Fibroblast of skin of left quadriceps (primary cell): ENCODE data around the gene MRGPRF.

ENCODE experiments used
- DNase-seq, 2 experiments: peaks; one replicate each; pipeline ENCODE4 v3.0.0-alpha.2; 2013; ENCODE audit warnings: low read depth in 2 of 2

MRGPRF gene

DNA sequence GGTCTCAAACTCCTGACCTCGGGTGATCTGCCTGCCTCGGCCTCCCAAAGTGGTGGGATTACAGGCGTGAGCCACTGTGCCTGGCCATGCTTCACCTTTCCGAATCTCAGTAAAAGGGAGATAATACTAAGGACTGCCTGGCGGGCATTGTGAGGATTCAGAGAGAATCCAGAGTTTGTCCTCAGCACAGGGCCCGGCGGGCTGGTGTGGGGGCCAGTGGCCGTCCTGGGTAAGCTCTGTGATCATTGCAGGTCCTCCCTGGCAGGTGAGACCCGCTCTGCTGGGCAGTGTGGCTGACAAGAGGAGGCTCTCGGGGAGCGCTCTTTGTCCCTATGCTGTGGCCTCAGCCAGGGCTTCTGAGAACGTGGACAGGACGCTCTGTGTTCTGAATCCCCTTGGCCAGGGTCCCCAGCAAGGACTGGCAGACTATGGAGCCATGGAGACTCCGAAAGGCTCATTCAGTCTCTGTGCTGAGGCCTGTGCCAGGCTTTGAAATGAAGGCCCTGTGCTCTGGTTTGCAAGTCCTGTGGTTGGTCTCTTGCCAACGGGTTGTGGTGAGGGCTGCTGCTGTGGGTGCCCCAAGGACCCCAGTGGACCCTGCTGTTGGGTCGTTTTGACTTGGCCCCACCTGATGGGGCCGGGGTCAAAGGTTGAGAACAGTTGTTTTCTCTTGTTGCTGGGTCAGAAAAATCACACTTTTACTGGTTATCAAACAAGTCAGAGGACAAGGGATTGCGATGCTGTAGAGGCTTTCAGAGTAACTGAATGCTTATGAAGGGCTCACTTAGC is 37.7 kb upstream of the MRGPRF start:
- DNase-seq = no peak

DNA sequence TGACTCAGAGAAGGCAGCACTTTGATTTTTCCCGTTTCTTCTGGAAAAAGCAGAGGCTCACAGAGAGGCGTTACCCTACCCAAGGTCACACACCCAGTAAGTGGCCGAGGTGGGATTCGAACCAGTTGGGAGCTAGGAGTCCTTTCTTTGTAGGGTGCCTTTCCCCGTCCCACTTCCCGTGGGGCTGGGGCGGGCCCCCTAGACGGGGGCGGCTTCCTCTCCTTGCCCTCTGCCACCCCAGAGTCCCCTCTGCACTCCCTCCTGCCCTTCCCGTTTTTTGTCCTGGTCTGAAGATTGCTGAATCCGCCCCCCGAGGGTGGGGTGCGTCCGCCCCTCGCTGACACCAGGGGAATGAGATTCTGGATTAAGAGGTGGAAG is 36.4 kb upstream of the MRGPRF start:
- no peak for DNase-seq

DNA sequence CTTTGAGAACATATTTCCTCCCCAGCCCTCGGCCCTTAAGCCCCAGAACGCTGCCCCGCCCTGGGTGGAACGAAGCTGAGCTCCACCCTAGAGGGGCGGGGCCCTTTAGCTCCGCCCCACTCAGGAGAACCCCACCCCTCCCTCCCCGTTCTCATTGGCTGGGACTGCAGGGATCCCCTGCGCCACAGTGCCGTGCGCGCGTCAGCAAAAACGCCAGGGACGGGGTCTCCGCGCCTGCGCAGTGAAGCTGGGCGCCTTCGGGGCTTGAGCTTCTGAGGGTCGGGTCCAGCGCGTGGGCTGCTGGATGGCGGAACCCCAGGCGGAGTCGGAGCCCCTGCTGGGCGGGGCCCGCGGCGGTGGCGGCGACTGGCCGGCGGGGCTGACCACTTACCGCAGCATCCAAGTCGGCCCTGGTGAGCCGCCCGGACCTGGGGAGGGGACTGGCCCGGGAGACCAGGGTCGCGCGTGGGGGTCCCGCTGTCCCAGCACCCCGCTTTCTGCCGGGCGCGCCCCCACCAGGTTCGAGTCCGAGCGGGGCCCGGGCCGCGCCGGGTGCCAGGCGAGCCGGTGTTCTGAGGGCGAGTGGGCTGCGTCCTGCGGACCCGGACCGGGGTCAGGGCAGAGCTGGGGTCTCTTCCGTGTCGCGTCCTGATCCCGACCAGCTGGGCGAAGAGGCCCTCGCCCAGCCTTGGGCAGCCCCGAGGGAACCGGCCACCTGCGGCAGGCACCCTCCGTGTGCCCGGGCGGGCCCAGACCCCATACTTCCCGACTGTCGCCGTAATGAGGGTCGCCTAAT is 35.8 kb upstream of the MRGPRF start, which contains the start of gene TPCN2:
Gene TPCN2, plus strand, starts transcription at position 239 of the 796 bp plus-strand sequence. Its CDS starts 66 bp downstream, at position 305.
- peak; percentile 92 for DNase-seq

DNA sequence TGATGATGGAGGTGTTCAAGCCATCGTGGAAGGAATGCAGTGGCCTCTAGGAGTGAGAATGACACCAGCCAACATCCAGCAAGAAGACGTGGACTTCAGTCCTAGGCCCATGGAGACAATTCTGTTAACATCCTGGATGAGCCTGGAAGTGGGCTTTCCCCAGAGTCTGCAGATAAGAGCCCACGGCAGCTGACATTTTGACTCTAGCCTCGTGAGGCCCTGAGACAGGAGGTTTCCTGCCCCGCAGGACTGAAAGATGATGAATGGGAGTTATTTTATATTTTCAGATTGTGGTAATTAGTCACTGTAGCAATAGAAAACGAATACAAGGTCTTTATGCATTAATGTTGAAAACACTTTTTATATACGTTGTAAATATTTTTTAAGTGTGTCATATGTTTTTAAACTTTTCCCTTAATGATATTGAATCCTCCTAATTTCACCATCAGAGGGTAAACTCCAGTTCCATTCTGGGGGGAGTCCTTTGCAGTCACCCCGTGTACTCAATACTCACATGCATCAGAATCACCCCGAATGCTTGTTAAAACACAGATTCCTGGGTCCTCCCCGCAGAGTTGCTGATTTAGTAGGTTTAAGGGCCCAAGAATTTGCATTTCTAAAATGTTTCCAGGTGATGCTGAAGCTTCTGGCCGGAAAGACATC is 35.1 kb upstream of the MRGPRF start:
- no peak for DNase-seq

DNA sequence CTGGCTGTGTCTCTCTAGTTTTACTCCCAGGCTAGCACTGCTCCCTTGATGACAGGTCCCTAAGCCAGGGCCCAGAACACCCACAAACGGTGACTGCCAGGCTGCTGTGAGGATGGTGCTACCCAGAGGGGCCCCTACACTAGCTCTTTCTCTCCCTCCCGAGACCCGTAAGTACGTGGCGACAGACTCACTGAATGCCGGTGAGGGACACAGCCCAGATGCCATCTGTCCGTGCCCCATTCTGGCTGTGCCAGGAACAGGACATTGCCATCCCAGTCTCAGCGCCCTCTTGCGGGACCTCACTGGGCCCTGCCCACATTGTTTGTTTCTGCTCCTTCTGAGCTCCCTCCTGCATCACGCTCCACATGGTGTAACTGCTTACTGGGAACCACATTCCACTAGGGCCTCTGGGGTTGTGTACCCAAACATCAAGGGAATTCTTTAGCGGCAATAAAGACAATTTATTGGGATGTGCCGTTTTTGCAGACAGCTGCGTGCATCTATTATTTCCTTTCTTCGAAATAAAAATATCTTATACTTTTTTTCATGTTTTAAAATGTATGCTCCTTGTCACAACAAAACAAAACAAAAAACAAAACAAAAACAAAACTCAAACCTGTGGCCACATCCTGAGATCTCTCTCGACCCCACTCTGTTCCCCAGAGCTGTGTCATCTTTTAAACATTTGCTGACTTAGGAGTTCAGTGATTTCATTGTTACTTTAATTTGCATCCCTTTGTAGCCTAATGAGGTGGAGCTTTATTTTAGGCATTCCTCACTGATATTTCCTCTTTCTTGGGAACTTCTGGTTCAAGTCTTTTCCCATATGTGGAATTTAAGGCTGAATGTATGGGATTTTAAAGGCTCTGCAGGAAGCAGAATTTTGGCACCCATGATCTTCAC is 31.3 kb upstream of the MRGPRF start:
- peak; percentile 66 to 67 for DNase-seq

DNA sequence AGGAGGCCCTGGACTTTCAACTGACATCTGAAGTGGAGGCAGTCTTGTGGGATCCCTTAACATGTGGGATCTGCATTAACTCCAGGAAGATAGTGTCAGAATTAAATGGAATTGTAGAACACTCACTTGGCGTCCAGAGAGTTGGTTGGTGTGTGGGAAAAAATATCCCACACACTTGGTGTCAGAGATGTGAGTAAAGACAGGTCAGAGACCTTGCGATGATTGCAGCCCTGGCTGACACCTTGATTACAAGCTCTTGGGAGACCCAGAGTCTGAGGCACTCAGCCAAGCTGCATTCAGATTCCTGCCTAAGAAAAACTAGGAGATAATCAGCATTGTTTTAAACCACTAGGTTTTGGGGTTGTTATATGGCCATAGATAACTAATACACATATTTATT is 28.5 kb upstream of the MRGPRF start:
- no peak for DNase-seq

DNA sequence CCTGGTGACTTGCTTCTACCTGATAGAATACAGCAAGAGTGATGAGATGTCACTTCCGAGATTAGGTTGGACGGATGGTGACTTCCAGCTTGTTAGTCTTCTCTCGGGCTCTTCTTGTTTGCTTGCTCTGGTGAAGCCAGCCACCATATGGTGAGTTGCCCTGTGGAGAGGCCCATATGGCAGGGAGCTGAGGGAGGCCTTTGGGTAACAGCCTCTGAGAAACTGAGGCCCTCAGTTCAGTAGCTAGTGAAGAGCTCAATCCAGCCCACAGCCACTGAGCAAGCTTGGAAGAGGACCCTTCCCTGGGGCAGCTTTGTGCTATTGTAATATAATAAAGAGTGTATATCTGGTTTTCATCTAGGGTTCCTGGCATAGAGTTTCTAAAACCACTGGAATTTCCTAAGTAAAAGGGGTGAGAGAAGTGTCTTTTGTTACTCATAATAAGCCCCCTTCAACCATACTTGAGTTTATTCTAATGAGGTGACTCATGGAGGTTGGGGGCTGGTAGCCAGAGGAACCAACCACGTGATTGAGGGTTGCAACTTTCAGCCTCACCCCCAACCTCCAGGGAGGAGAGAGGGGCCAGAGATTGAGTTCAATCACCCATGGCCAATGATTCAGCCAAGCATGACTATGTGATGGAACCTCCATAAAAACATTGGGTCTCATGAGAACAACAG is 27.7 kb upstream of the MRGPRF start:
- DNase-seq = peak; percentile 93 to 94

DNA sequence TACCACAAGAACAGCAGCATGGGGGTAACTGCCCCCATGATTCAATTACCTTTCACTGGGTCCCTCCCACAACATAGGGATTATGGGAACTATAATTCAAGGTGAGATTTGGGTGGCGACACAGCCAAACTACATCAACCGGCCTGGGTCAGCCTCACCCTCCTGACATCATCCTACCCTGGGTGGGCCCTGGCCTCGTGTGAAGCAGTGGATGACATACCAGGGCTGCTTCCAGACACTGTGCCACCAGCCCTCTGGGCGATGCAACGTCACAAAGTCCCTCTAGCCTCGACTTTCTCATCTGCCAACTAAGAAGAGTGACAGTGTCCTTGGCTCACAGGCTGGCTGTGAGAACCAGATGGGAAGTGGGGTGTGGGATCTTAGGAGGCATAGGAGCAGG is 27.0 kb upstream of the MRGPRF start:
- no peak for DNase-seq

DNA sequence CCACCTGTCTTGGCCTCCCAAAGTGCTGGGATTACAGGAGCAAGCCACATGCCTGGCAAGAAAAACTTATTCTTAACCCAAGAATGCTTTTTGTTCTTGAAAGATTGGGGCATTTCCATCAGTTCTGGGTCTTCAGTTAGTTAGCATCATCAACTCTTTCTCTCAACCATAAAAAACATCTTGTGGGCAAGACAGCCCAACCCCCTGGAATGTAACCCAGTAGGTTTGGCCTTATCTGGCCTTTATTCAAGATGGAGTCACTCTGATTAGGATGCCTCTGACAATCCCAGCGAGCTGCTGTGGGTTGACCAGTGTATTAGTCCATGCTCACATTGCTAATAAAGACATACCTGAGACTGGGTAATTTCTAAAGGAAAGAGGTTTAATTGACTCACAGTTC is 26.5 kb upstream of the MRGPRF start:
- peak in 1 of 2 experiments; percentile 14 for DNase-seq

DNA sequence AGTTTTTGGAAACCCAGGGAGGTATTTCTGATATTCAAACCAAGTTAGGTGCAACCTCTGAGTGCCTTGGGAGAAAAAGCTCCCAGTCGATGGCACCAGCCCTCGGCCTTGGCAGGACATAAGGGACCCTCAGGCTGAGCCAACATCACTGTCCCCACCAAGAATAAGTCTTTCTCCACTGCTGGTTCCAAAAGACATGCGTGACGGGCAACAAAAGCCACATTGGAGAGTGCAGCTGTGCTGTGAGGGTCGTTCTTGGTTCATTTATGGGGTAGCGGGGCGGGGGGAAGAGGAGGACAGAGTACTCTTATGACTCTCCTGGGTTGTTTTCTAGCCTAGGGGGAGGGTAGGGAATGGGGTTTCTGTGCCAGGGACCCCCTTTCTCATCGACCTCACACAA is 24.5 kb upstream of the MRGPRF start:
- DNase-seq = no peak

DNA sequence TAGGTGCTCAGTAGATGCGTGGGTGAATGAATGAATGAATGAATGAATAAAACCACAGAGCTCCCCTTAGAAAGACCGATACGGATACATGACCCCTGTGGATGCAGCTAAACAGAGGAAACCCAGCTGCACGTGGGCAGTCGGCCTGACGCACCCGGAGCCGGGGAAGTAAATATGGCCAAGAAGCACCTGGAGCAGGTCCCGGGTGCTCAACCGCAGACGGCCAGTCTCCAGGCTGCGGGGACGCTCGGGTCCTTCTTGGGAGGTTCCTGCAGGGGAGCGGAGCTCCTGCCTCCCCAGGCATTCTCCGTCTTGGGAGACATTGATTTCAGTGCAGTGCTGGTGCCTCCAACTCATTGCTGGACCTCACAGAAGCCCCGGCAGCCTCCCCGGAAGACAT is 24.0 kb upstream of the MRGPRF start:
- no peak for DNase-seq

DNA sequence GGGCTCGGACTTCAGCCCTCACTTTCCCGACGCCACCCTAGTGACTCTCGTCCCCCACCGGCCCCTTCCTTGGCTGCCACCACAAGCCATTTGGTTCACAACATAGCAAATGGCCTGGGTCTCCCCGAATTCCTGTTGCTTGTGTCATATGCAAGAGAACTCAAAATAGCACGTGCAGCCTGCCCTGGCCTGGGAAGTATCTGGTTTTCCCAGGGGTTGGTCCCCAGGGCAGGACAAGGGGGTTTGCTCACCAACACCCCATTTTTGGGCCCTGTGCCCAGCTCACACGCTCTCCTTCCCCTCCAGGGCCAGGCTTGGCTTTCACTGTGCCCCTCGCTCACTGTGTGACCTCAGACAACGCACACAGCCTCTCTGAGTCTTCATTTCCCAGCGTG is 22.9 kb upstream of the MRGPRF start:
- DNase-seq = no peak

DNA sequence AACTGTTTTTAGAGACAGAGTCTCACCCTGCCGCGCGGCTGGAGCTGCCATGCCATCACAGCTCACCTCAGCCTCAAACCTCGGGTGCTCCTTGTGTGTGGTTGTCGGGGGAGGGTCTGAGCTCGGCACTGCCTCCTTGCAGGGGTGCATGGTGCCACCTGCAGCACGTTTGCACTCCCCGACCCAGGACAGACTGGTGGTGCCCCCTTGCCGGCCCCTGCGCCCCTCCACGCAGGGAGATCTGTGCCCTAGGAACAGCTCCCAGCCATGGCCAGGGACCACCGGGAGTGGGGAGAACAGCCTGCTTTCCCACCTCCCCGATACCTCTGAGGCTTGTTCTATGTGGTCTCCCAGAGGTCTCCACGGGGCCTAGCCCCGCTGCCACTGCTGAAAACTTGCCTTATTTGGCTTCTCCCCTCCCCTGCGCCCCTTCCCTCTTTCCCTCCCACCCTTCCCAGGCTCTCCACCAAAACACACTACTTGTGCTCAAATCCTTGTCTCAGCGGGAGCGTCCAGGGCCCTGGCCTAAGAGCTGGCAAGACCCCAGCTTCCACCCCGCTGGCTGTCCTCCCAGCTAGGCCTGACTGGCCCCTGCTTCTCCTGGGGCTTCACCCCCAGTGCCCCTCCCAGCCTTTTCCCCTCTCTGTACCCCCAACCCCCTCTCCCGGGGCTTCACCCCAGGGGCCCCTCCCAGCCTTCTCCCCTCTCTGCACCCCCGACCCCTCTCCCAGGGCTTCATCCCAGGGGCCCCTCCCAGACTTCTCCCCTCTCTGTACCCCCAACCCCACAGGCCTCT is 22.3 kb upstream of the MRGPRF start:
- DNase-seq = no peak

DNA sequence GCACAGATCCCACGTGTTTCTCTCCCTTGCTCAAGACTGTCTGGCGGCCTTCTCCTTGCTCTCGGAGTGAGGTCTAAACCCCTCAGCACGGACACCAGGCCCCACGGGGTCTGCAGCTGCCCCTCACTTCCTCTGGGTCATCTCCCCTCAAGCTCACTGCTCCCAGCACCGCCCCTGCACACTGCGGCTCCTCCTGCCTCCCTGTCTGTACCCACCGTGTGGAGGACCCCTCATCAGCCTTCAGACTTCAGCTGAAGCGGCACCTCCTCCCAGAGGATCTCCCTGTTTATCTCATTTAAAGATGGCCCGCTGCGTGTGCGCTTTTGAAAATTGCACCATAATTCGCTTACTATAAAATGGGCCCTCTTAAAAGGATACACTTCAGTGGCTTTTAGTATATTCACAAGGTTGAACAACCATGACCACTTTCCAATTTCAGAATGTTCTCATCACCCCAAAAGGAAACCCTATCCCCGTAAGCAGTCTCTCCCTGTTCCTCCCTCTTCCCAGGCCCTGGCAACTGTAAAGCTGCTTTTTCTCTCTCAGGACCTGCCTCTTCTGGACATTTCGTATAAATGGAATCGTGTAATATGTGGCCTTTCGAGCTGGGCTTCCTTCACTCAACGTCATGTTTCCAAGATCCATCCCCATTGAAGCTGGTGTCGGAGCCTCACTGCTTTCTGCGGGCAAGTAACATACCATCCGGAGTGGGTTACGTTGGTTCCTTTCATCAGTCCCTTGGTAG is 21.2 kb upstream of the MRGPRF start:
- no peak for DNase-seq

DNA sequence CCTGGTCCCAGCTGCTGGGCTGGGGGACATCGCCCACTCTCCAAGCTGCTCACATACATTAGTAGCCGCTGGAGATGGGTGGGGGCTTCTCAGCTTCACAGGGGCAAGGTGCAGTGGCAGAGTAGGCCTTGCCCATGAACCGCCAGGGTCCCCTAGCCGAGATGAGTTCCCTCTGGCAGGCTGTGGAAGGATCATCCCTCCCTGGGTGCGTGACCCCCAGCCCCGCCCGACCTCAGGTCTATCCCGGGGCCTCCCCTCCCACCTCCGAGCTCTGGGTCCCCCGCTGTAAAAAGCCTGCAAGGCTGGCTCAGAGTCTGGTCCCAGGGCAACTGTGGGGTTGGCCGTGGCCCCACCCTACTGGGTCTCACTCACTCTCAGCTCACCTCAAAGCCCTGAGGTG is 20.4 kb upstream of the MRGPRF start:
- DNase-seq = no peak

DNA sequence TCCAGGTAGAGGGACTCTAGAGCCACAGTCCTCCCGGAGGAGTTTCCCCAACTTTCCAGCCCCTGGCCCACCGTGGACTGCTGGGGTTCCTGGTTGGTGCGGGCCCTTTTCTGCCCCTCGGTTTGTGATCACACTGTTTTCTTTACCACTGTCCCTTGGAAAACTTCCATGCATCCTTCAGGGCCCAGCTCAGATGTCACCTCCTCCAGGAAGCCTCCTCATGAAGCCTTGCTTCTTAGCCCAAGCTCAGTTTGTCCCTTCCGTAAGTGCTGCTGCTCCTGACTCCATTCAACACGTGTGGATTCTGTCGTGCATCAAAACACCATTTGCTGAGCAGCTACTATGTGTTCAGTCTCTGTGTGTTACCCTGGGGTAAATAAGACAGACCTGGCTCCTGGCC is 19.8 kb upstream of the MRGPRF start:
- no peak for DNase-seq

DNA sequence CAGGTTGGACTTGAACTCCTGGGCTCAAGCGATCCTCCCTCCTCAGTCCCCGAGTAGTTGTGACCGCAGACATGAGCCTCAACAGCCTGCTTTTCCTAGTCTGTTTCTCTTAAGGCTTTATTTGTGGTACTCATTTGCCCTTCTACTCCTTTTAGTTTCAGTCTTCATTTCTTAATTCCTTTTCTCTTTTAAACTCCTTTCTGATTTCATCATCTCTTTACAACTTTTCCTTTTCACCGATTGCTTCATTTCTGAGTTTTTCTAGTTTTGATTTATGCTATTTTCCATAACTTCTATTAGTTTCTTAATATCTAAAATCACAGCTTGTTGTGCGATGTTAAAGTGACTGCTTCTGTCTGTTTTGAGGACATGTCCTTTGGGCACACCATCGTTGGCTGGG is 17.3 kb upstream of the MRGPRF start:
- DNase-seq = no peak

DNA sequence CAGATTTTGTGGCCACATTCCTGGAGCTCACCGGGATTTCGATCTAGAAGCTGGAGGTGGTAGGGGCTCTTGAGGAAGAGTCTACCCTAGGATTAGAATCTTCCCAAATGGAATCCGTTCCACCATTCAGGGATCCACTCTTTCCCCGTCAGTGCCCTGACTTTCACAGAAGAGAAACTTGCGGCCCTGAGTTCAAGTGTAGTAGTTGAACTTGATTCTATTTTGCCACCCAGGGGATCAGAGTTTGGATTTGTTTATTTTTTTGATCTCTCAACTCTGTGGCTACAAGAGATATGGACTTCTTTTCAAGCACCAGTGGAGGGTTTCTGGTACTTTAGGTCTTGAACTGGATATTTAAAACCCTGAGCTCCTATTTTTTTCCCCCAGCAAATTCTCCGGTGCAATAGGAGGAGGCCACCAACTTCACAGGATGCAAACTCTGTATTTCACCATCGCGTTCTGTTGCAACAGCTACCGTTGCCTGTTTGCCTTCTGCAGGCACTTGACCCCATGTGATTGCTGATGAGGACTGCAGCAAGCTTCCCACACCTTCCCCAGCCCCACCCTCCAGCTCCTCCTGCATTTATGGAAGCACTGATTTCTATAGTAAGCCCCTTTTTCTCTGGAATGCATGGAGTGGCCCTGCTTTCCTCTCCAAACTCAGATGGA is 14.8 kb upstream of the MRGPRF start:
- DNase-seq = no peak

DNA sequence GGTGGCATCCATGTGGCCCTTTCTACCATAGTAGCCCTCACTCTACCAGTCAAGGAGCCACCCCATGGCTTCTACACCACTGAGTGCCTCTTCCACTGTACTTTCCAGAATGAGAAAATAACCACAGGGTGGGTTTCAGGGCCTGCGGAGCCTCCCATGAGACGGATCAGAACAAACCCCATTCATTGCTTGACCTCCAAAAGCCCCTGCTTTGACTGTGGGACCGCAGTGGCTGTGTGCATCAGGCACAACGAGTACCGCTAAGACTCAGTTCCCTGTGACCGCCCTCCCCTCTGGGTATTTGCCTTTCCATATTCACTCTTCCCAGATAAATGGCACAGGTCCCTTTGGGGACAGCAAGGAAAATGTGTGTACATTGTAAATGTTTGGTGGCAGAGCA is 11.5 kb upstream of the MRGPRF start:
- no peak for DNase-seq
